IPS DF 6.9 (cell line): ENCODE results near the gene S100A10.

Experiments used
- DNase-seq: peaks from one replicate; pipeline ENCODE4 v3.0.0-alpha.2; 2013; ENCODE audit warnings: low read depth, low spot score
- H3K27ac ChIP-seq: one replicate; pipeline ENCODE4 v1.5.1; 2013; ENCODE audit warnings: low read length, control low read depth
- H3K27me3 ChIP-seq: 2 replicates; pipeline ENCODE4 v1.6.1; 2013; ENCODE audit warnings: mild to moderate bottlenecking, low read length; ENCODE audit not compliant: control insufficient read depth, insufficient read depth
- H3K36me3 ChIP-seq: 2 replicates; pipeline ENCODE4 v1.6.1; 2013; ENCODE audit warnings: low read length; ENCODE audit not compliant: control insufficient read depth, insufficient read depth
- H3K4me1 ChIP-seq: 2 replicates; pipeline ENCODE4 v1.6.1; 2013; ENCODE audit warnings: low read length; ENCODE audit not compliant: control insufficient read depth, insufficient read depth
- H3K4me3 ChIP-seq: 2 replicates; pipeline ENCODE4 v1.5.1; 2013; ENCODE audit warnings: mild to moderate bottlenecking, low read length
- H3K9me3 ChIP-seq: 2 replicates; pipeline ENCODE4 v1.6.1; 2013; ENCODE audit warnings: low read length, inconsistent platforms; ENCODE audit not compliant: control insufficient read depth, insufficient read depth
- WGBS: extraction: QIAGEN DNeasy Blood & Tissue Kit; methylation state at CpG from one replicate; pipeline ENCODE4 v1.1.7; 2013; ENCODE audit warnings: mixed read lengths, missing lambda C conversion rate; ENCODE audit not compliant: insufficient read length, insufficient coverage; 5-methylcytosine and 5-hydroxymethylcytosine counted together

The S100A10 gene

GRCh38 chr1:151947140-151947539 is 46.5 kb downstream of the S100A10 start:
- no peaks in the 10 kb centered on the region; the same call in 1 of the 2 replicates for H3K36me3 ChIP-seq
- no CpG with 5 or more reads among the region's 2 CpGs for WGBS
- no peaks in the 10 kb centered on the region for H3K27me3 ChIP-seq
- no peaks in the 10 kb centered on the region for H3K9me3 ChIP-seq
- H3K4me3 ChIP-seq = no peak overlapping the region
- no peaks in the 10 kb centered on the region for H3K4me1 ChIP-seq
- no peak for DNase-seq
- no peak overlapping the region for H3K27ac ChIP-seq

- Histone ChIP-seq H3K27me3 (no peaks in the 10 kb centered on the region), H3K4me1 (no peaks in the 10 kb centered on the region), H3K4me3 (no peak overlapping the region), H3K36me3 (no peaks in the 10 kb centered on the region; the same call in 1 of the 2 replicates), H3K27ac (no peak overlapping the region), H3K9me3 (no peaks in the 10 kb centered on the region)
- DNase-seq = peak; percentile 67
- WGBS = no CpG with 5 or more reads among the region's 10 CpGs
Observed at GRCh38 chr1:151945725-151946722, 47.6 kb downstream of the S100A10 start.

- Histone ChIP-seq H3K36me3 (no peaks in the 10 kb centered on the region; the same call in 1 of the 2 replicates), H3K27me3 (no peaks in the 10 kb centered on the region), H3K4me1 (no peaks in the 10 kb centered on the region), H3K9me3 (no peaks in the 10 kb centered on the region), H3K4me3 (no peak overlapping the region), H3K27ac (no peak overlapping the region)
- WGBS = no CpG with 5 or more reads among the region's 3 CpGs
- no peak for DNase-seq
Observed at GRCh38 chr1:151944857-151945575, 48.6 kb downstream of the S100A10 start.

GRCh38 chr1:151944126-151944856 is 49.4 kb downstream of the S100A10 start:
- no peak overlapping the region for H3K27ac ChIP-seq
- WGBS = no CpG with 5 or more reads among the region's 7 CpGs
- H3K27me3 ChIP-seq = no peaks in the 10 kb centered on the region
- no peak overlapping the region for H3K4me3 ChIP-seq
- DNase-seq = no peak
- H3K36me3 ChIP-seq = no peaks in the 10 kb centered on the region
- no peaks in the 10 kb centered on the region for H3K4me1 ChIP-seq
- no peaks in the 10 kb centered on the region for H3K9me3 ChIP-seq

- H3K36me3 ChIP-seq = no peaks in the 10 kb centered on the region
- DNase-seq = no peak
- H3K27me3 ChIP-seq = no peaks in the 10 kb centered on the region
- H3K27ac ChIP-seq = no peak overlapping the region
- no peaks in the 10 kb centered on the region for H3K9me3 ChIP-seq
- no peak overlapping the region for H3K4me3 ChIP-seq
- no CpG with 5 or more reads among the region's 1 CpG for WGBS
- H3K4me1 ChIP-seq = no peaks in the 10 kb centered on the region
Observed at GRCh38 chr1:151943591-151943990, 50.1 kb downstream of the S100A10 start.

GRCh38 chr1:151942882-151943281 is 50.8 kb downstream of the S100A10 start:
- no peak overlapping the region for H3K27ac ChIP-seq
- no peaks in the 10 kb centered on the region for H3K4me1 ChIP-seq
- H3K36me3 ChIP-seq = no peaks in the 10 kb centered on the region
- H3K4me3 ChIP-seq = no peak overlapping the region
- DNase-seq = no peak
- H3K27me3 ChIP-seq = no peaks in the 10 kb centered on the region
- no CpG with 5 or more reads among the region's 1 CpG for WGBS
- no peaks in the 10 kb centered on the region for H3K9me3 ChIP-seq

GRCh38 chr1:151940541-151940940 is 53.1 kb downstream of the S100A10 start:
- Histone ChIP-seq H3K4me1 (peaks cover 1% of the 10 kb centered on the region; the same call in 1 of the 2 replicates), H3K36me3 (no peaks in the 10 kb centered on the region), H3K27ac (no peak overlapping the region), H3K4me3 (no peak overlapping the region), H3K27me3 (no peaks in the 10 kb centered on the region), H3K9me3 (no peaks in the 10 kb centered on the region)
- WGBS = no CpG with 5 or more reads among the region's 1 CpG
- no peak for DNase-seq

- H3K27me3 ChIP-seq = no peaks in the 10 kb centered on the region
- no peaks in the 10 kb centered on the region for H3K9me3 ChIP-seq
- no peak overlapping the region for H3K27ac ChIP-seq
- H3K4me1 ChIP-seq = peaks cover 1% of the 10 kb centered on the region; the same call in 1 of the 2 replicates
- DNase-seq = no peak
- WGBS = no CpG with 5 or more reads among the region's 1 CpG
- no peak overlapping the region for H3K4me3 ChIP-seq
- H3K36me3 ChIP-seq = no peaks in the 10 kb centered on the region
Observed at GRCh38 chr1:151939779-151940178, 53.9 kb downstream of the S100A10 start.

GRCh38 chr1:151939141-151939540 is 54.5 kb downstream of the S100A10 start:
- H3K36me3 ChIP-seq = no peaks in the 10 kb centered on the region
- H3K9me3 ChIP-seq = no peaks in the 10 kb centered on the region
- H3K4me1 ChIP-seq = peaks cover 1% of the 10 kb centered on the region; the same call in 1 of the 2 replicates
- no CpG with 5 or more reads among the region's 3 CpGs for WGBS
- no peak overlapping the region for H3K27ac ChIP-seq
- no peaks in the 10 kb centered on the region for H3K27me3 ChIP-seq
- no peak for DNase-seq
- no peak overlapping the region for H3K4me3 ChIP-seq

- DNase-seq = no peak
- 100% methylated on average over 2 of the region's 7 CpGs for WGBS
- H3K36me3 ChIP-seq = no peaks in the 10 kb centered on the region
- peaks cover 1% of the 10 kb centered on the region; the same call in 1 of the 2 replicates for H3K4me1 ChIP-seq
- H3K4me3 ChIP-seq = no peak overlapping the region
- H3K27me3 ChIP-seq = no peaks in the 10 kb centered on the region
- no peak overlapping the region for H3K27ac ChIP-seq
- no peaks in the 10 kb centered on the region for H3K9me3 ChIP-seq
Observed at GRCh38 chr1:151936653-151937052, 57.0 kb downstream of the S100A10 start.
